Uterus (tissue), 4 donors: ENCODE data around the gene INSC. TPM values are rescaled to one million over a fixed set of nuclear protein-coding genes. Genes with fewer than 3 reads are reported as not detected.

ENCODE experiments used
- DNase-seq, 2 donors: peaks; one replicate each; pipeline ENCODE4 v3.0.0-alpha.2; 2019 to 2020
- H3K27ac ChIP-seq, 2 donors: fragments of 200-600 bp; sonication (generic); 1 replicate in 1 of 2; 2 replicates in 1 of 2; pipeline ENCODE4 v1.5.1; 2016 to 2018
- H3K27me3 ChIP-seq, 2 donors: fragments of 200-600 bp; sonication (generic); one replicate each; pipeline ENCODE4 v1.5.1; 2018 to 2019; ENCODE audit warnings: control low read depth in 1 of 2
- H3K36me3 ChIP-seq, 2 donors: fragments of 200-600 bp; sonication (generic); one replicate each; pipeline ENCODE4 v1.5.1; 2019; ENCODE audit warnings: control low read depth in 1 of 2
- H3K4me1 ChIP-seq, 2 donors: fragments of 200-600 bp; sonication (generic); one replicate each; pipeline ENCODE4 v1.5.1; 2018 to 2019; ENCODE audit warnings: control low read depth in 1 of 2
- H3K4me3 ChIP-seq, 2 donors: fragments of 200-600 bp; sonication (generic); 1 replicate in 1 of 2; 2 replicates in 1 of 2; pipeline ENCODE4 v1.5.1; 2018 to 2019; ENCODE audit warnings: mild to moderate bottlenecking in 1 of 2
- H3K9me3 ChIP-seq, 2 donors: fragments of 200-600 bp; sonication (generic); one replicate each; pipeline ENCODE4 v1.5.1; 2019; ENCODE audit warnings: control low read depth in 1 of 2
- CTCF ChIP-seq, 4 experiments: fragments of 200-600 bp in 2 of 4; fragments of 450-650 bp in 2 of 4; sonication (generic) in 2 of 4; IDR thresholded peaks; one replicate each; pipeline ENCODE4 v1.5.1; 2016 to 2019; ENCODE audit warnings: antibody characterized with exemption in 4 of 4, mild to moderate bottlenecking in 2 of 4, moderate library complexity in 1 of 4
- POLR2A ChIP-seq, 2 donors: fragments of 450-650 bp; IDR thresholded peaks; one replicate each; pipeline ENCODE4 v1.6.1; 2016; ENCODE audit warnings: antibody characterized with exemption in 2 of 2, mild to moderate bottlenecking in 1 of 2, moderate library complexity in 1 of 2
- intact Hi-C: fragments of 100-400 bp; cut with DNase I; formaldehyde crosslinking; loops from one replicate; pipeline ENCODE4 v1.15.1; 2023; ENCODE audit warnings: low total_unique reads
- total RNA-seq, 4 donors: library from RNA; depleted of rRNA in 3 of 4; stranded (reverse); fragments of >200 nt in 3 of 4; gene quantifications; one replicate each; pipeline versions ENCODE4 v1.1.0 to v1.2.4, GENCODE V29; 2014 to 2023
- donor health status: DM: yes; HTN: yes; CAD: no.

INSC gene
- total RNA-seq, 4 donors from 2014 or later, result 0.24 to 2.6 TPM; not detected in 2

- Histone ChIP-seq H3K27ac (no peak overlapping the region), H3K4me1 (no peaks in the 10 kb centered on the region), H3K36me3 (no peaks in the 10 kb centered on the region), H3K9me3 (no peaks in the 10 kb centered on the region), H3K27me3 (no peaks in the 10 kb centered on the region), H3K4me3 (no peak overlapping the region)
- DNase-seq, result no peak
- intact Hi-C loops, result no loop called here
- TF ChIP-seq POLR2A (IDR thresholded peaks at IDR 0.05) (no peak), CTCF (IDR thresholded peaks at IDR 0.05) (no peak)
Measured at GRCh38 chr11:15161790-15162189, 47.1 kb downstream of the INSC start.

GRCh38 chr11:15163136-15163535 is 48.4 kb downstream of the INSC start:
- intact Hi-C loops, result no loop called here
- no peaks in the 10 kb centered on the region for H3K27me3 ChIP-seq
- no peaks in the 10 kb centered on the region for H3K9me3 ChIP-seq
- no peak overlapping the region for H3K27ac ChIP-seq
- no peak for DNase-seq
- no peaks in the 10 kb centered on the region for H3K36me3 ChIP-seq
- TF ChIP-seq CTCF (IDR thresholded peaks at IDR 0.05) (no peak), POLR2A (IDR thresholded peaks at IDR 0.05) (no peak)
- no peak overlapping the region for H3K4me3 ChIP-seq
- H3K4me1 ChIP-seq, result no peaks in the 10 kb centered on the region

GRCh38 chr11:15166204-15166603 is 51.5 kb downstream of the INSC start:
- Histone ChIP-seq H3K27me3 (no peaks in the 10 kb centered on the region), H3K9me3 (no peaks in the 10 kb centered on the region), H3K4me3 (no peak overlapping the region), H3K36me3 (no peaks in the 10 kb centered on the region), H3K27ac (no peak overlapping the region), H3K4me1 (no peaks in the 10 kb centered on the region)
- no peak for DNase-seq
- TF ChIP-seq POLR2A (IDR thresholded peaks at IDR 0.05) (no peak), CTCF (IDR thresholded peaks at IDR 0.05) (no peak)
- intact Hi-C loops, result no loop called here

GRCh38 chr11:15169815-15170551 is 55.3 kb downstream of the INSC start:
- no peaks in the 10 kb centered on the region for H3K4me1 ChIP-seq
- H3K36me3 ChIP-seq, result no peaks in the 10 kb centered on the region
- intact Hi-C loops, result no loop called here
- H3K9me3 ChIP-seq, result no peaks in the 10 kb centered on the region
- H3K27ac ChIP-seq, result no peak overlapping the region
- no peak overlapping the region for H3K4me3 ChIP-seq
- H3K27me3 ChIP-seq, result no peaks in the 10 kb centered on the region
- TF ChIP-seq POLR2A (IDR thresholded peaks at IDR 0.05), result no peak
- no peak for TF ChIP-seq CTCF (IDR thresholded peaks at IDR 0.05)
- DNase-seq, result no peak

- H3K27ac ChIP-seq, result no peak overlapping the region
- no peaks in the 10 kb centered on the region for H3K27me3 ChIP-seq
- no peak for TF ChIP-seq POLR2A (IDR thresholded peaks at IDR 0.05)
- no peak for TF ChIP-seq CTCF (IDR thresholded peaks at IDR 0.05)
- H3K4me1 ChIP-seq, result no peaks in the 10 kb centered on the region
- intact Hi-C loops, result no loop called here
- H3K9me3 ChIP-seq, result no peaks in the 10 kb centered on the region
- no peak overlapping the region for H3K4me3 ChIP-seq
- no peaks in the 10 kb centered on the region for H3K36me3 ChIP-seq
- no peak for DNase-seq
Measured at GRCh38 chr11:15170698-15171097, 56.0 kb downstream of the INSC start.
